Prostate gland (tissue), 2 donors: Measurements from ENCODE around the gene TLDC2.

Experiments
- POLR2A ChIP-seq: fragments of 450-650 bp; IDR thresholded peaks from one replicate; pipeline ENCODE4 v1.6.1; 2016; ENCODE audit warnings: antibody characterized with exemption, mild to moderate bottlenecking
- POLR2AphosphoS5 ChIP-seq: sonication (generic); formaldehyde crosslinking; IDR thresholded peaks from one replicate; pipeline ENCODE4 v1.6.1; 2017; ENCODE audit warnings: antibody characterized with exemption
- TF ChIP-seq, protein P1 (sequence below), 4 experiments: fragments of 200-600 bp in 2 of 4; fragments of 450-650 bp in 2 of 4; sonication (generic) in 2 of 4; IDR thresholded peaks; 1 replicate in 3 of 4; 2 replicates in 1 of 4; pipeline ENCODE4 v1.5.1; 2016 to 2019; ENCODE audit warnings: antibody characterized with exemption in 4 of 4, mild to moderate bottlenecking in 2 of 4, moderate library complexity in 2 of 4

DNA sequence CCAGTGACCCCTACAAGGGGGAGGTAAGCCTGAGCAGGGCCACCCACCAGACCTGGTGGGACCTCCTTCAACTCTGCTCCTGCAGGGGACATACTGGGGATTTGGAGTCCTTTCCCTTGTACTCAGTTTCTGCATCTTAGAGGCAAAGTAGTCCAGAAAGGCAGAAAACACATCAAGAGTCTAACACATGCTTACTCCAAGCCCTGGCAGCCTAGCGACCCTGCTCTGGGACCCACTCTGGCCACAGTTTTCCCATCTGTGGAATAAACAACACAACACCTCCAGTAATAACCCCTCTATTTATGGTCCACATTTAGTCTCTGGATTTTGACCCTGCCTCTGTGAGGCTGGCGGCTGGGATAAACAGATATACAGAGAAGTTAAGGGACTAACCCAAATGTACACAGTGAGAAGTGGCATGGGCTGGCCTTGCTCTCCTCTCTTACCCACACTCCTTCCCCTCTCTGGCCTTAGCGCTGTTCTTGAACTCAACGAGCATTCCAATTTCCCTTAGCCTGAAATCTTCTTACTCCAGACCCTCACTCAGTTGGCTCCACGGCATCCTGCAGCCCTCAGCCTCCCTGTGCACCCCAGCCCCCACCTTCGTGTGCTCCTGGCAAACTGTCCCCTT is 16.1 kb upstream of the TLDC2 start:
- TF ChIP-seq, protein P1, sequence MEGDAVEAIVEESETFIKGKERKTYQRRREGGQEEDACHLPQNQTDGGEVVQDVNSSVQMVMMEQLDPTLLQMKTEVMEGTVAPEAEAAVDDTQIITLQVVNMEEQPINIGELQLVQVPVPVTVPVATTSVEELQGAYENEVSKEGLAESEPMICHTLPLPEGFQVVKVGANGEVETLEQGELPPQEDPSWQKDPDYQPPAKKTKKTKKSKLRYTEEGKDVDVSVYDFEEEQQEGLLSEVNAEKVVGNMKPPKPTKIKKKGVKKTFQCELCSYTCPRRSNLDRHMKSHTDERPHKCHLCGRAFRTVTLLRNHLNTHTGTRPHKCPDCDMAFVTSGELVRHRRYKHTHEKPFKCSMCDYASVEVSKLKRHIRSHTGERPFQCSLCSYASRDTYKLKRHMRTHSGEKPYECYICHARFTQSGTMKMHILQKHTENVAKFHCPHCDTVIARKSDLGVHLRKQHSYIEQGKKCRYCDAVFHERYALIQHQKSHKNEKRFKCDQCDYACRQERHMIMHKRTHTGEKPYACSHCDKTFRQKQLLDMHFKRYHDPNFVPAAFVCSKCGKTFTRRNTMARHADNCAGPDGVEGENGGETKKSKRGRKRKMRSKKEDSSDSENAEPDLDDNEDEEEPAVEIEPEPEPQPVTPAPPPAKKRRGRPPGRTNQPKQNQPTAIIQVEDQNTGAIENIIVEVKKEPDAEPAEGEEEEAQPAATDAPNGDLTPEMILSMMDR (IDR thresholded peaks at IDR 0.05): no peak
- TF ChIP-seq POLR2A (no peak), POLR2AphosphoS5 (no peak)
